Endodermal cell (in vitro differentiated cells): ENCODE results near the gene ASB14. TPM values are rescaled to one million over a fixed set of nuclear protein-coding genes. Genes with fewer than 3 reads are reported as not detected.
"Not testable (repeated sequence)": the region's sequence is repeated elsewhere in the genome, so short reads cannot be mapped to it uniquely, and the experiment has no call there.

Experiments used
- DNase-seq: peaks from one replicate; pipeline ENCODE4 v3.0.0-alpha.2; 2017
- H3K27ac ChIP-seq: 2 replicates; pipeline ENCODE4 v1.5.1; 2013; ENCODE audit warnings: mild to moderate bottlenecking, low read depth, low read length, moderate library complexity
- H3K27me3 ChIP-seq: 2 replicates; pipeline ENCODE4 v1.6.1; 2013; ENCODE audit warnings: mild to moderate bottlenecking, low read length, moderate library complexity; ENCODE audit not compliant: insufficient read depth, control insufficient read depth, poor library complexity, severe bottlenecking
- H3K36me3 ChIP-seq: 2 replicates; pipeline ENCODE4 v1.7.0; 2013; ENCODE audit warnings: mild to moderate bottlenecking, low read length, moderate library complexity; ENCODE audit not compliant: control insufficient read depth, insufficient read depth
- H3K4me1 ChIP-seq: one replicate; pipeline ENCODE4 v1.7.0; 2013; ENCODE audit warnings: low read length; ENCODE audit not compliant: control insufficient read depth, insufficient read depth
- H3K4me3 ChIP-seq: 2 replicates; pipeline ENCODE4 v1.5.1; 2013; ENCODE audit warnings: mild to moderate bottlenecking, low read length, moderate library complexity
- H3K9ac ChIP-seq: 2 replicates; pipeline ENCODE4 v1.6.1; 2013; ENCODE audit warnings: mild to moderate bottlenecking, low read length, moderate library complexity; ENCODE audit not compliant: poor library complexity, severe bottlenecking; ENCODE audit errors: extremely low read depth
- H3K9me3 ChIP-seq: 2 replicates; pipeline ENCODE4 v1.6.1; 2013; ENCODE audit warnings: mild to moderate bottlenecking, low read length, moderate library complexity; ENCODE audit not compliant: control insufficient read depth
- H3K27ac Mint-ChIP-seq: 2 replicates; pipeline ENCODE4 v1.8.0; 2020; ENCODE audit warnings: mixed read lengths
- H3K27me3 Mint-ChIP-seq: 2 replicates; pipeline ENCODE4 v1.8.0; 2021; ENCODE audit warnings: mild to moderate bottlenecking, mixed read lengths; ENCODE audit not compliant: insufficient read depth
- H3K36me3 Mint-ChIP-seq: 2 replicates; pipeline ENCODE4 v1.8.0; 2020; ENCODE audit warnings: low read depth, mixed read lengths
- H3K4me1 Mint-ChIP-seq: 2 replicates; pipeline ENCODE4 v1.8.0; 2020; ENCODE audit warnings: mixed read lengths
- H3K4me3 Mint-ChIP-seq: 2 replicates; pipeline ENCODE4 v1.8.0; 2020; ENCODE audit warnings: mild to moderate bottlenecking, moderate library complexity, mixed read lengths
- H3K9me3 Mint-ChIP-seq: 2 replicates; pipeline ENCODE4 v1.8.0; 2020; ENCODE audit warnings: mild to moderate bottlenecking, mixed read lengths
- WGBS, 2 experiments: methylation state at CpG; one replicate each; pipeline versions ENCODE4 v1.1.5 to v1.1.7; 2013; ENCODE audit warnings: missing lambda C conversion rate in 2 of 2, mixed read lengths in 1 of 2; ENCODE audit not compliant: insufficient coverage in 1 of 2, insufficient read length in 1 of 2; 5-methylcytosine and 5-hydroxymethylcytosine counted together
- total RNA-seq, 2 donors: library from RNA; stranded (reverse); fragmentation: NEBNext Ultra II Directional in 1 of 2; extraction: Animal tissue kit (Norgen Biotek cat#: 25700) in 1 of 2; gene quantifications; 2 replicates in 1 of 2; 3 replicates in 1 of 2; pipeline ENCODE4 v1.2.1, GENCODE V29; 2021
- TF ChIP-seq, protein P1 (sequence below): fragments of 200-600 bp; sonication (generic); conservative IDR thresholded peaks from 2 replicates; pipeline ENCODE4 v1.5.0; 2021; ENCODE audit warnings: antibody characterized with exemption, mild to moderate bottlenecking

Gene ASB14
- total RNA-seq, 2 donors from 2014 or later, result not detected

DNA sequence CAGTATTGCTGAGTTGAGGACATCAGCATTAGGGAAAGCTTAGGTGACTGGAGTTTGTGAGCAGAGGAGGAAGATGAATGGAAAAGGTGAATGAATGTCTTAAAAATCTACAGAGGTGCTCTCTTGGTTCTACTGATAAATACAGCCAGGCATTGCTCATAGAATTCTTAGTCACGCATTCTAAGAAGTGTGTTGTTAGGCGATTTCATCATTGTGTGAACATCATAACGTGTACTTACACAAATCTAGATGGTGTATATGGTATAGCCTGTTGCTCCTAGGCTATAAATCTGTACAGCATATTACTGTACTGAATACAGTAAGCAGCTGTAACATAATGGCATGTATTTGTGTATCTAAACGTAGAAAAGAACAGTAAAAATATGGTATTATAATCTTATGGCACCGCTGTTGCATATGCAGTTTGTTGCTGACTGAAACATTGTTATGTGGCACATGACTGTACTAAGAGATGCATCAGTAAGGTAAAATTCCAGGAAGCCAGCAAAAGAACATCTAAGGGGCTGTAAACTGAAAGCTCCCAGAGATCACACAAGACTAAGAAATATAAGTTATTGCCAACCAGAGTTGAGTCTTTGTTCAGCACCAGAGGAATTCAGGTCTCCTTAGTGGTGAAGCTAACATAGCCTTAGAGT is 42.9 kb upstream of the ASB14 start:
- no peaks in the 10 kb centered on the region for H3K27me3 ChIP-seq
- peaks cover 17% of the 10 kb centered on the region for H3K9me3 Mint-ChIP-seq
- no peaks in the 10 kb centered on the region for H3K27me3 Mint-ChIP-seq
- no peak overlapping the region for H3K9ac ChIP-seq
- TF ChIP-seq, protein P1, sequence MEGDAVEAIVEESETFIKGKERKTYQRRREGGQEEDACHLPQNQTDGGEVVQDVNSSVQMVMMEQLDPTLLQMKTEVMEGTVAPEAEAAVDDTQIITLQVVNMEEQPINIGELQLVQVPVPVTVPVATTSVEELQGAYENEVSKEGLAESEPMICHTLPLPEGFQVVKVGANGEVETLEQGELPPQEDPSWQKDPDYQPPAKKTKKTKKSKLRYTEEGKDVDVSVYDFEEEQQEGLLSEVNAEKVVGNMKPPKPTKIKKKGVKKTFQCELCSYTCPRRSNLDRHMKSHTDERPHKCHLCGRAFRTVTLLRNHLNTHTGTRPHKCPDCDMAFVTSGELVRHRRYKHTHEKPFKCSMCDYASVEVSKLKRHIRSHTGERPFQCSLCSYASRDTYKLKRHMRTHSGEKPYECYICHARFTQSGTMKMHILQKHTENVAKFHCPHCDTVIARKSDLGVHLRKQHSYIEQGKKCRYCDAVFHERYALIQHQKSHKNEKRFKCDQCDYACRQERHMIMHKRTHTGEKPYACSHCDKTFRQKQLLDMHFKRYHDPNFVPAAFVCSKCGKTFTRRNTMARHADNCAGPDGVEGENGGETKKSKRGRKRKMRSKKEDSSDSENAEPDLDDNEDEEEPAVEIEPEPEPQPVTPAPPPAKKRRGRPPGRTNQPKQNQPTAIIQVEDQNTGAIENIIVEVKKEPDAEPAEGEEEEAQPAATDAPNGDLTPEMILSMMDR, result no peak
- no peak overlapping the region for H3K27ac Mint-ChIP-seq
- H3K4me1 ChIP-seq, result no peaks in the 10 kb centered on the region
- WGBS, 2 experiments, result 92 to 100% methylated on average over 4 to 5 of the region's 5 CpGs
- H3K4me3 ChIP-seq, result no peak overlapping the region
- no peak overlapping the region for H3K4me3 Mint-ChIP-seq
- DNase-seq, result no peak
- H3K4me1 Mint-ChIP-seq, result peaks cover 4% of the 10 kb centered on the region
- no peaks in the 10 kb centered on the region for H3K36me3 ChIP-seq
- H3K9me3 ChIP-seq, result peaks cover 5% of the 10 kb centered on the region
- peaks cover 6% of the 10 kb centered on the region for H3K36me3 Mint-ChIP-seq
- H3K27ac ChIP-seq, result no peak overlapping the region

DNA sequence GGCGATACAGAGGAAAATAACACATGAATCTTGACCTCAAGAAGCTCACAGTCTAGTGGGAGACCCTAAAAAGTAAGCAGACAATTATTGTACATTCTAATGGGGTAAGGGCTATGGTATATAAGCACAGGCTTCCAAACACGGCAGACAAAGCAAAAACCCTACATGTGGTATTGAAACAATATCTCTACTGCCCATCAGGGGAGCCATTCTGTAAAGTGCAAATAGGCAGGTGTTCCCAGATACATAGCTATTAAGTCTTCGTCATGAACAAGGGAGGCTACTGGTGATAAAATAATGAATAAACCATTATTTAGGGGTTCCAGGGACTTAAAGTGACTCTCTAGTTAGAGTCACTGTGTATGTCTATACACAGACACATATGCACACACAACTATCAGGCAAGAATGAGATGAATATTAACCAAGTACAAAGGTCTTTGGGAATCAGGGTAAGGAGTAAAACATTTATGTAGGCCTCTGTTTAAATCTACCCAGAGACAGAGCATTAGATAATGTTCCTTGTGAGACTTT is 38.7 kb upstream of the ASB14 start:
- no peak overlapping the region for H3K27ac ChIP-seq
- Mint-ChIP-seq H3K4me1 (peaks cover 2% of the 10 kb centered on the region), H3K27ac (no peak overlapping the region), H3K27me3 (peaks cover 2% of the 10 kb centered on the region), H3K4me3 (no peak overlapping the region), H3K9me3 (peaks cover 1% of the 10 kb centered on the region), H3K36me3 (no peaks in the 10 kb centered on the region)
- H3K4me1 ChIP-seq, result no peaks in the 10 kb centered on the region
- no peaks in the 10 kb centered on the region for H3K27me3 ChIP-seq
- TF ChIP-seq, protein P1, result peak; percentile 50
- no peak overlapping the region for H3K4me3 ChIP-seq
- H3K9me3 ChIP-seq, result no peaks in the 10 kb centered on the region
- H3K9ac ChIP-seq, result no peak overlapping the region
- DNase-seq, result no peak
- no peaks in the 10 kb centered on the region for H3K36me3 ChIP-seq
- WGBS, 2 experiments, result 73 to 94% methylated on average over 2 to 3 of the region's 3 CpGs

DNA sequence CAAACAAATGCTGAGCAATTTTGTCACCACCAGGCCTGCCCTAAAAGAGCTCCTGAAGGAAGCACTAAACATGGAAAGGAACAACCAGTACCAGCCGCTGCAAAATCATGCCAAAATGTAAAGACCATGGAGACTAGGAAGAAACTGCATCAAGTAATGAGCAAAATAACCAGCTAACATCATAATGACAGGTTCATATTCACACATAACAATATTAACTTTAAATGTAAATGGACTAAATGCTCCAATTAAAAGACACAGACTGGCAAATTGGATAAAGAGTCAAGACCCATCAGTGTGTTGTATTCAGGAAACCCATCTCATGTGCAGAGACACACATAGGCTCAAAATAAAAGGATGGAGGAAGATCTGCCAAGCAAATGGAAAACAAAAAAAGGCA is 34.0 kb upstream of the ASB14 start:
- H3K27ac ChIP-seq, H3K4me3 Mint-ChIP-seq, H3K27ac Mint-ChIP-seq, H3K9me3 ChIP-seq, H3K27me3 ChIP-seq, H3K36me3 ChIP-seq, H3K9ac ChIP-seq, H3K4me1 Mint-ChIP-seq, H3K36me3 Mint-ChIP-seq, H3K9me3 Mint-ChIP-seq, H3K4me3 ChIP-seq, H3K27me3 Mint-ChIP-seq, H3K4me1 ChIP-seq, DNase-seq: not testable (repeated sequence)
- WGBS, 2 experiments, result 89% methylated on average over 1 of the region's 1 CpG; no CpG with 5 or more reads in 1 of the 2 experiments
